Retina (tissue), 1 donor: Measurements from ENCODE around the gene SNTB2.
A peak's percentile ranks its signal among the peaks of the same experiment; 100 is the strongest.

ENCODE experiments used
- DNase-seq: peaks from one replicate; pipeline ENCODE4 v3.0.0-alpha.2; 2016

SNTB2 gene

GRCh38 chr16:69321080-69321479 lies 134.1 kb downstream of the SNTB2 start:
- DNase-seq, result no peak

- no peak for DNase-seq
Observed at GRCh38 chr16:69322343-69322742, 135.4 kb downstream of the SNTB2 start.

- no peak for DNase-seq
Observed at GRCh38 chr16:69323415-69323814, 136.5 kb downstream of the SNTB2 start.

GRCh38 chr16:69324013-69324531 lies 137.1 kb downstream of the SNTB2 start:
- DNase-seq, result no peak

- DNase-seq, result no peak
Observed at GRCh38 chr16:69324585-69325253, 137.8 kb downstream of the SNTB2 start.

GRCh38 chr16:69325784-69326171 lies 138.8 kb downstream of the SNTB2 start:
- no peak for DNase-seq

GRCh38 chr16:69326172-69326873 lies 139.4 kb downstream of the SNTB2 start:
- no peak for DNase-seq

- no peak for DNase-seq
Observed at GRCh38 chr16:69327585-69328310, 140.8 kb downstream of the SNTB2 start.

- DNase-seq, result peak; percentile 9
Observed at GRCh38 chr16:69328854-69329316, 141.9 kb downstream of the SNTB2 start.

GRCh38 chr16:69329369-69330285 lies 142.7 kb downstream of the SNTB2 start:
- DNase-seq, result peak; percentile 48

- DNase-seq, result peak; percentile 94
Observed at GRCh38 chr16:69330286-69331109, 143.5 kb downstream of the SNTB2 start, which contains the start of gene PDF. TSS of gene PDF (minus strand) at chr16:69330588. CDS start at chr16:69330570, 18 bp downstream.

- DNase-seq, result no peak
Observed at GRCh38 chr16:69334696-69335095, 147.7 kb downstream of the SNTB2 start.

- DNase-seq, result no peak
Observed at GRCh38 chr16:69338557-69339288, 151.8 kb downstream of the SNTB2 start.

GRCh38 chr16:69339289-69340094 lies 152.5 kb downstream of the SNTB2 start, which contains the start of the genes COG8 and NIP7:
TSS of gene COG8 (minus strand) at chr16:69339564. CDS start at chr16:69339552, 12 bp downstream.
TSS of gene NIP7 (plus strand) at chr16:69339772. CDS start at chr16:69339830, 58 bp downstream.
- peak; percentile 99 for DNase-seq

GRCh38 chr16:69340095-69340644 lies 153.2 kb downstream of the SNTB2 start:
- DNase-seq, result no peak

- no peak for DNase-seq
Observed at GRCh38 chr16:69344171-69344570, 157.2 kb downstream of the SNTB2 start.

GRCh38 chr16:69345923-69346322 lies 159.0 kb downstream of the SNTB2 start:
- DNase-seq, result no peak

GRCh38 chr16:69346683-69347082 lies 159.7 kb downstream of the SNTB2 start:
- no peak for DNase-seq

GRCh38 chr16:69348222-69348621 lies 161.3 kb downstream of the SNTB2 start:
- DNase-seq, result no peak
